ENCODE results near the gene FOXP1.

- no peak for TF ChIP-seq CTCF (IDR thresholded peaks at IDR 0.05)
- TF ChIP-seq POLR2A (IDR thresholded peaks at IDR 0.05), result no peak
- no peak for TF ChIP-seq POLR2AphosphoS5 (IDR thresholded peaks at IDR 0.05; ENCODE audit: insufficient read depth in 1 of 2, low read depth in 1 of 2)
Observed at GRCh38 chr3:71315431-71315830, 268.1 kb downstream of the FOXP1 start.
